HG03097 (cell line): ENCODE data around the gene SV2B.
A peak's percentile ranks its signal among the peaks of the same experiment; 100 is the strongest.

Experiments used
- ATAC-seq: cut with Tn5 transposase; IDR thresholded peaks from one replicate; pipeline ENCODE4 v1.9.1; 2021; ENCODE audit not compliant: unreplicated experiment, low FRiP score

Gene SV2B

GRCh38 chr15:91102546-91103330, 2.7 kb downstream of the SV2B start:
- ATAC-seq, result no peak

- ATAC-seq, result no peak
These were observed 4.1 kb downstream of the SV2B start for GRCh38 chr15:91104111-91104510.

- no peak for ATAC-seq
These were observed 8.4 kb downstream of the SV2B start for GRCh38 chr15:91108421-91108820.

GRCh38 chr15:91109885-91110284, 9.8 kb downstream of the SV2B start:
- ATAC-seq, result no peak

- ATAC-seq, result no peak
These were observed 10.3 kb downstream of the SV2B start for GRCh38 chr15:91110407-91110806.

GRCh38 chr15:91113030-91113429, 13.0 kb downstream of the SV2B start:
- no peak for ATAC-seq

- ATAC-seq, result no peak
These were observed 14.2 kb downstream of the SV2B start for GRCh38 chr15:91114301-91114700.

GRCh38 chr15:91116113-91117067, 16.3 kb downstream of the SV2B start:
- ATAC-seq, result peak; percentile 90

- no peak for ATAC-seq
These were observed 17.3 kb downstream of the SV2B start for GRCh38 chr15:91117375-91117774.

GRCh38 chr15:91118817-91119590, 18.9 kb downstream of the SV2B start:
- ATAC-seq, result no peak

GRCh38 chr15:91122296-91122695, 22.2 kb downstream of the SV2B start:
- ATAC-seq, result no peak

GRCh38 chr15:91124132-91124531, 24.1 kb downstream of the SV2B start:
- no peak for ATAC-seq

GRCh38 chr15:91125162-91125561, 25.1 kb downstream of the SV2B start:
- no peak for ATAC-seq

- no peak for ATAC-seq
These were observed 26.0 kb downstream of the SV2B start for GRCh38 chr15:91126080-91126479.

- no peak for ATAC-seq
These were observed 27.3 kb downstream of the SV2B start for GRCh38 chr15:91127236-91127955.

- ATAC-seq, result no peak
These were observed 28.0 kb downstream of the SV2B start for GRCh38 chr15:91128016-91128415.

- no peak for ATAC-seq
These were observed 29.4 kb downstream of the SV2B start for GRCh38 chr15:91129436-91129835.

GRCh38 chr15:91132079-91132478, 32.0 kb downstream of the SV2B start:
- ATAC-seq, result no peak

- ATAC-seq, result no peak
These were observed 33.5 kb downstream of the SV2B start for GRCh38 chr15:91133511-91133910.
